Mesodermal cell (in vitro differentiated cells): ENCODE measurements around the gene CCDC184.

Source experiments
- H3K27ac ChIP-seq: 2 replicates; pipeline ENCODE4 v1.7.0; 2013; ENCODE audit warnings: mild to moderate bottlenecking, low read depth, low read length, moderate library complexity; ENCODE audit not compliant: severe bottlenecking
- H3K36me3 ChIP-seq: 2 replicates; pipeline ENCODE4 v1.7.1; 2013; ENCODE audit warnings: mild to moderate bottlenecking, low read length, moderate library complexity; ENCODE audit not compliant: control insufficient read depth, insufficient read depth
- H3K4me1 ChIP-seq: one replicate; pipeline ENCODE4 v1.7.1; 2013; ENCODE audit warnings: mild to moderate bottlenecking, low read length; ENCODE audit not compliant: insufficient read depth, control insufficient read depth, poor library complexity, severe bottlenecking
- H3K4me3 ChIP-seq: 2 replicates; pipeline ENCODE4 v1.7.0; 2013; ENCODE audit warnings: low read length, control low read depth, mild to moderate bottlenecking; ENCODE audit not compliant: insufficient read depth, poor library complexity, severe bottlenecking; ENCODE audit errors: extremely low read depth
- H3K9me3 ChIP-seq: 2 replicates; pipeline ENCODE4 v1.7.1; 2013; ENCODE audit warnings: mild to moderate bottlenecking, low read length, moderate library complexity; ENCODE audit not compliant: control insufficient read depth
- WGBS, 2 experiments: methylation state at CpG; one replicate each; pipeline ENCODE4 v1.1.5; 2013; ENCODE audit warnings: missing lambda C conversion rate in 2 of 2; ENCODE audit not compliant: insufficient coverage in 2 of 2; 5-methylcytosine and 5-hydroxymethylcytosine counted together

The CCDC184 gene

GRCh38 chr12:48179466-48179865 lies 4.0 kb upstream of the CCDC184 start:
- H3K36me3 ChIP-seq: no peaks in the 10 kb centered on the region
- no peak overlapping the region for H3K27ac ChIP-seq
- H3K4me3 ChIP-seq: no peak overlapping the region
- H3K4me1 ChIP-seq: peaks cover 17% of the 10 kb centered on the region
- 100% methylated on average over 1 of the region's 1 CpG; no CpG with 5 or more reads in 1 of the 2 experiments for WGBS, 2 experiments
- H3K9me3 ChIP-seq: no peaks in the 10 kb centered on the region

GRCh38 chr12:48180424-48180823 lies 3.0 kb upstream of the CCDC184 start:
- 50 to 67% methylated on average over 1 of the region's 1 CpG for WGBS, 2 experiments
- no peaks in the 10 kb centered on the region for H3K36me3 ChIP-seq
- H3K4me3 ChIP-seq: no peak overlapping the region

GRCh38 chr12:48180857-48181495 lies 2.5 kb upstream of the CCDC184 start:
- H3K4me3 ChIP-seq: no peak overlapping the region
- 78 to 79% methylated on average over 2 of the region's 2 CpGs for WGBS, 2 experiments
- H3K9me3 ChIP-seq: no peaks in the 10 kb centered on the region
- no peak overlapping the region for H3K27ac ChIP-seq
- H3K36me3 ChIP-seq: no peaks in the 10 kb centered on the region
- H3K4me1 ChIP-seq: peaks cover 10% of the 10 kb centered on the region

More at GRCh38 chr12:48180424-48180823, 3.0 kb upstream of the CCDC184 start:
- Histone ChIP-seq H3K4me1 (peaks cover 16% of the 10 kb centered on the region), H3K9me3 (no peaks in the 10 kb centered on the region), H3K27ac (no peak overlapping the region)

GRCh38 chr12:48182631-48183030 lies 813 bp upstream of the CCDC184 start:
- H3K4me1 ChIP-seq: peaks cover 8% of the 10 kb centered on the region
- no peaks in the 10 kb centered on the region for H3K9me3 ChIP-seq
- peak overlapping the region; percentile 69 for H3K27ac ChIP-seq
- H3K4me3 ChIP-seq: peak overlapping the region; percentile 56
- WGBS, 2 experiments: 0% methylated on average over 2 of the region's 7 CpGs; no CpG with 5 or more reads in 1 of the 2 experiments
- H3K36me3 ChIP-seq: no peaks in the 10 kb centered on the region

GRCh38 chr12:48183876-48184548 lies 568 bp downstream of the CCDC184 start:
- Histone ChIP-seq H3K27ac (no peak overlapping the region), H3K36me3 (no peaks in the 10 kb centered on the region), H3K4me1 (peaks cover 8% of the 10 kb centered on the region), H3K9me3 (no peaks in the 10 kb centered on the region), H3K4me3 (peak overlapping the region; percentile 56)
- WGBS, 2 experiments: 9 to 12% methylated on average over 44 to 49 of the region's 61 CpGs

GRCh38 chr12:48184549-48184922 lies 1.1 kb downstream of the CCDC184 start:
- Histone ChIP-seq H3K36me3 (no peaks in the 10 kb centered on the region), H3K9me3 (no peaks in the 10 kb centered on the region), H3K27ac (no peak overlapping the region), H3K4me1 (peaks cover 8% of the 10 kb centered on the region), H3K4me3 (peak overlapping the region; percentile 56)
- 17 to 24% methylated on average over 12 to 19 of the region's 20 CpGs for WGBS, 2 experiments

GRCh38 chr12:48185181-48185919 lies 1.9 kb downstream of the CCDC184 start:
- H3K4me3 ChIP-seq: peak overlapping the region; percentile 56
- peaks cover 8% of the 10 kb centered on the region for H3K4me1 ChIP-seq
- H3K27ac ChIP-seq: no peak overlapping the region
- H3K36me3 ChIP-seq: no peaks in the 10 kb centered on the region
- 44 to 58% methylated on average over 7 to 8 of the region's 10 CpGs for WGBS, 2 experiments
- no peaks in the 10 kb centered on the region for H3K9me3 ChIP-seq

- no peaks in the 10 kb centered on the region for H3K36me3 ChIP-seq
- no peak overlapping the region for H3K27ac ChIP-seq
- H3K4me1 ChIP-seq: no peaks in the 10 kb centered on the region
- H3K4me3 ChIP-seq: no peak overlapping the region
- no peaks in the 10 kb centered on the region for H3K9me3 ChIP-seq
- 81 to 86% methylated on average over 4 to 7 of the region's 10 CpGs for WGBS, 2 experiments
Observed at GRCh38 chr12:48187916-48188695, 4.7 kb downstream of the CCDC184 start.

- H3K4me1 ChIP-seq: no peaks in the 10 kb centered on the region
- 67 to 80% methylated on average over 1 to 5 of the region's 6 CpGs for whole genome bisulfite sequencing, 2 experiments
- no peaks in the 10 kb centered on the region for H3K9me3 ChIP-seq
- no peaks in the 10 kb centered on the region for H3K36me3 ChIP-seq
- H3K4me3 ChIP-seq: no peak overlapping the region
- H3K27ac ChIP-seq: no peak overlapping the region
Observed at GRCh38 chr12:48189331-48190125, 6.1 kb downstream of the CCDC184 start.

GRCh38 chr12:48191096-48191495 lies 7.7 kb downstream of the CCDC184 start:
- H3K4me3 ChIP-seq: no peak overlapping the region
- H3K4me1 ChIP-seq: peaks cover 6% of the 10 kb centered on the region
- H3K9me3 ChIP-seq: no peaks in the 10 kb centered on the region
- no peak overlapping the region for H3K27ac ChIP-seq
- no peaks in the 10 kb centered on the region for H3K36me3 ChIP-seq
